IPS DF 19.7 (cell line): ENCODE measurements around the gene SMG6.

Experiments
- DNase-seq: peaks from one replicate; pipeline ENCODE4 v3.0.0-alpha.2; 2013; ENCODE audit warnings: low read depth, low spot score

The SMG6 gene

DNA sequence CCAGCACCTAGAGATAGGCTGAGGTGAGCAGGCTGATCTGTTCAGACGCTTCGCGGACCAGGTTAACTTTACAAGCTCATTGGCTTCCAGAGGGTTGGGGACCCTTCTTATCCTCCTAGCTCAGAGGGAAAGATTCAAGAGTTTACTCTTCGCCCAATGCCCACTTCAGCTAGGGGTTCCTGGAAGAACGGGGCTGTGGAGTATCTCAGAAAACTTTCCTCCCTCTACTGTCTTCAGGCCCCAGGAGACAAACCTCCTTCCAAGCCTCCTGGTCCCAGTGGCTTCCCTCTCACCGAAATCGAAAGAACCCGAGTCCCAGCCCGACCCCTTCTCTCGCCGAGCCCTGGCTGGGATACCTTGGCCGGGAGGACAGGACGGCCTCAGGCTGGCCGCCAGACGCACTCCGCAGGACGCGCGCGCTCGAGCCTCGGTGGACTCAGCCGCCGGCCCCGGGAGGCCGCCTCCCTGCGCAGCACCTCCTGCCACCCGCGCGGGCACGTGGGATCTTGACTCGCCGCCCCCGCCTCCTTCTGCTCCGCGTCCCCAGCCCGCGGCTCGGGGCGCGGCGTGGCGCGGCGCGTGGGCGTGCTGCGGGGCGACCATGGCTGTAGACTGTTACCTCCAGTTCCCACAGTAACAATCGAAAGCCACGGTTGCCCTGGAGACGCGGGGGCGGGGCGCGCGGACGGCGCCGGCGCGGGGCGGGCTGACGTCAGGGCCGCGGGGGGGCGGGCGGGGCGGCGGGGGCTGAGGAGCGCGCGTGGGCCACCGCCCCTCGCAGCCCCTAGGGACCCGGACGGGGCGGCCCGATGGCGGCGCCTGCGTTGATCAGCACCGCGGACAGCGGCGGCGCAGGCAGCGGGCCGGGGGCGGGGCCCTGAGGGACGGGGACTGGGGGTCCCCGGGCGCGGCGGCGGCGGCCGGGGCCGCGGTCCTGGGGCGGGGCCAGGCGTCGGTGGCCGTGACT is 254.0 kb downstream of the SMG6 start:
- DNase-seq = no peak

DNA sequence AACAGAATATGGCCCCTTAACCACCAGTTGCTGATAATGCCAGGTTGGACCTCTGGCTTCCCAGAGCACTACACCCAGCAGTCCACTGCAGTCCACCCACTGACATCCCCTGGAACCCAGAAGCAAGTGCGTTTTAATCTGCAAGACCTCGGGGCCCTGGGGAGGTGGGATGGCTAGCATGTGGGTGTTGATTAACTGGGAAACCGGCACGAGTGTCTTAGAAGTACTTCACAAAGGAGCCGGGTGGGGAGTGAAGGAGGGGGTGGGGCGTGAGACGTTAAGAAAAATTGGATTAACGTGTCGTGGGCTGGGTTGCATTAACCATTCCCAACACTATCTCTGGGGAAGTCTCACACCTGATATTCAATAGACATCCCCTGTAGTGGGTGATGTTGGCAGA is 254.8 kb downstream of the SMG6 start:
- no peak for DNase-seq

DNA sequence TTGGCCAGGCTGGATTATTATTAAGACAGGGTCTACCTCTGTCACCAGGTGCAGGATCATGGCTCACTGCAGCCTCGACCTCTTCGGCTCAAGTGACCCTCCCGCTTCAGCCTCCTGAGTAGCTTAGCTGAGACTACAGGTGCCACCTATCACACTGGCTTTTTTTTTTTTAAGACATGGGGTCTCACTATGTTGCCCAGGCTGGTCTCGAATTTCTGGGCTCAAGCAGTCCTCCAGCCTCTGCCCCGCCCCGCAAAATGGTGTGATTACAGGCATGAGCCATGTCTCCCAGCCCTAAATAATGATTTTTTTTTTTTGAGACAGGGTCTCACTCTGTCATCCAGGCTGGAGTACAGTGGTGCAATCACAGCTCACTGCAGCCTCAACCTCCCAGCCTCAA is 256.0 kb downstream of the SMG6 start:
- DNase-seq = no peak

DNA sequence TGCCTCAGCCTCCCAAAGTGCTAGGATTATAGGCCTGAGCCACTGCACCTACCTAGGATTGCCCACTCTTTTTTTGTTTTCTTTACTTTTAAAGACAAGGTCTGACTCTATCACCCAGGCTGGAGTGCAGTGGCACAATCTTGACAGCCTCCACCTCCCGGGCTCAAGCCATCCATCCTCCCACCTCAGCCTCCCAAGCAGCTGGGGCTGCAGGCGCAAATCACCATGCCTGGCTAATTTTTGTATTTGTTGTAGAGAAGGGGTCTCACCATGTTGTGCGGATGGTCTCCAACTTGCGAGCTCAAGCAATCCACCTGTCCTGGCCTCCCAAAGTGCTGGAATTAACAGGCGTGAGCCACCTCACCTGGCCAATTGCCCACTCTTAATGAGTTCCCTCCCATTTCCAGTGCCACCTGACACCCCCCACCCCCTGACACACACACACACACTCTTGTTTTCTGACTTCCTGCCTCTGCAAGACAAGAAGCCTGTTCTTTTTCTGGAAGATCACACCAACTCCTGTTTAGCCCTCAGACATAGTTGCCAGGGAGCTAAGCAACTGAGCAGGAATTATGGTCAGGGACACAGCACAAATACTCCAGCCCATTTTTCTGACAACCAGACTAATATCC is 259.2 kb downstream of the SMG6 start:
- no peak for DNase-seq

DNA sequence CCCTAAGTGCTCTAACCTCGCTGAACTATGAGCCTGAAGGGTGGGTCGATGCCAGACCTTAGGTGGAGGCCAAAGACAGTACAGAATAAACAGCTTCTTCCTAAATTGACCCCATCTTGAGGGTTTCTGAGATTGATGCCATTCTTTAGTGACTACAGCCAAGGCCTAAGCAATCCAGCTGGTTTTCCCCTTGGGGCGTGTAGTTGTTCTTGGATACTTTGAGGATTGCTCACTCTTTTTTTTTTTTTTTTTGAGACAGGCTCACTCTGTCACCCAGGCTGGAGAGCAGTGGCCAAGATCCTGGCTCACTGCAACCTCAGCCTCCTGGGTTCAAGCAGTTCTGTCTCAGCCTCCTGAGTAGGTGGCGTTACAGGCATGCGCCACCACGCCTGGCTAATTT is 259.8 kb downstream of the SMG6 start:
- DNase-seq = no peak

DNA sequence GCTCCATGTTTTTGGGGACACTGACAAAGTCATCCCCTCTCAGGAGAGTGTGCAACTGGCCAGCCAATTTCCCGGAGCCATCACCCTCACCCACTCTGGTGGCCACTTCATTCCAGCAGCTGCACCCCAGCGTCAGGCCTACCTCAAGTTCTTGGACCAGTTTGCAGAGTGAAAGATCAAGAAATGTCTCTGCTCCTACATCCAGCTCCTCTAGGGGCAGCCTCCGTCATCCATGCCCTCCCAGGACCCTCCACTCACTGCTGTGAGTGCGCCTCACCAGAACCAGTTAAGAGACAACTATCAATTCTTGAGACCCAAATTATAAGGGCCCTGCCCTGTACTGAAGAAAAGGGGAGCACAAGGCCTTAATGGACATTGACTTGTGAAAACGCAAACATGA is 260.7 kb downstream of the SMG6 start:
- no peak for DNase-seq

DNA sequence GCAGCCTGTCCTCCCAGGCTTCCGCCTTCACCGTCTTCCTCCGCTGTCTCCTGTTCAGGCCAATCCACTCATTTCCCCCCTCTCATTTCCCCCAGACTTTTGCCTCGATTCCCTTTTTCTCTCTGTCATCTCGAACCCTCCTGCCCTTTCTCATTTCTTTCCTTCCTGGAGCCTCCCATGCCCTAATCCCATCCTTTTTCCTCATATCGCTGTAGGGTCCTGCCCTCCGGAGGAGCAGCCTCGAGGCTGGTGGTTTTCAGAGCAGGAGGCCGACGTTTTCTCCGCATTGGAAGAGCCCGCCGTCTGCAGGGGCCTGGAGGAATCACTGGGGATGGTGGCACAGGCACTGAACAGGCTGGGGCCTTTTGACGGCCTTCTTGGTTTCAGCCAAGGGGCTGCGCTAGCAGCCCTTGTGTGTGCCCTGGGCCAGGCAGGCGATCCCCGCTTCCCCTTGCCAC is 261.2 kb downstream of the SMG6 start:
- no peak for DNase-seq

DNA sequence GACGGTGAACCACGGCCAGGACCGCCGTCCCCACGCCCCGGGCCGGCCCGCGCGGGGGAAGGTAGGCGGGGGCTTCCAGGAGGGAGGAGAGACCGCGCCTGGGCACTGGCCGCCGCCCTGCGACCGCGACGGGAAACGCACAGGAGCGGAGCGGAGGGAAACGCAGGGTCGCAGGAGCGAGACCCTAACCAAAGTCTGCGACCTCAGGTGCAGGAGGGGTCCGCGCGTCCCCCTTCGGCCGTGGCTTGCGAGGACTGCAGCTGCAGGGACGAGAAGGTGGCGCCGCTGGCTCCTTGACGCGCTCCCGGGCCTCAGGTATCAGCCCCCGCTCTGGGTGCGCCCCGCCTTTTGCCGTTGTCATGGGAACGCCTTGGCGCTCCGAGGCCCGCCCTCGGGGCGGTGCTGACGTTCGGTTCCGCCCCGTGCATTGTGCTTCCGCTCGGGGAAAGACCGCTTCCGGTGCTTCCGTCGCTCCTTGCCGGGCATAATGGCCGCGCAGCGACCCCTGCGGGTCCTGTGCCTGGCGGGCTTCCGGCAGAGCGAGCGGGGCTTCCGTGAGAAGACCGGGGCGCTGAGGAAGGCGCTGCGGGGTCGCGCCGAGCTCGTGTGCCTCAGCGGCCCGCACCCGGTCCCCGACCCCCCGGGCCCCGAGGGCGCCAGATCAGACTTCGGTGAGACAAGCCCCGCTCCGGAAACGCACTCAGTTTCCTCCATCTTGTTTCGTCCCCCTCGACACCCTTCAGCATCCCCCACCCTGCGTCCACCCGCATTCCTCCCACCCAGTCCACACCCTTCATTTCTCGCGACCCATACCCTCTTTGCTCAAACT is 261.8 kb downstream of the SMG6 start, which contains the start of gene OVCA2:
Gene OVCA2 (plus strand): TSS at position 462 of the 829 bp plus-strand sequence. CDS start 26 bp downstream, at position 488.
- DNase-seq = no peak

DNA sequence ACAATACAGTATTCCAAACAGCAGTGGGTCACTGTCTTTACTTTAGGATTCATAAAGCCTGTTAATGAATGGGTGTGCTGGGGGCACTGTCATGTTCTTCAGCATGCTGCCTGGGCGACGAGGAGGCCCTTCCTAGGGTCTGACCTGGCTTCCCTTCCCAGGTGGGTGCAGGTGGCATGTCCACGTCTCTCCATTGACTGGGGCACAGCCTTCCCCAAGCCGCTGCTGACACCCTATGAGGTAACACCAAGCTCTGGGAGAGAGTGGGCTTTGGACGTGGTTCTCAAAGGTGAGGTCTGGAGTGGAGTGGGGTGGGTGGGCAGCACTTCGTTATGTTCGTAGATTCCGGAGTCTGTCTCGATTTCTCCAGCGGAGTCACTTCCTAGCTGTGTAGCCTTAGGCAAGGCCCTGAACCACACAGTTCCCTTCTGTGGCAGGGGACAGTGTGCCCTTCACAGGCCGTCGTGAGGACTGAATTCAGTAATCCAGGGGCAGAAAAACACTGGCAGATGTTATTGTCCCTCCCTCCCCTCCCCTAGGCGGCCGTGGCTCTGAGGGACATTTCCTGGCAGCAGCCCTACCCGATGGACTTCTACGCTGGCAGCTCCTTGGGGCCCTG is 262.5 kb downstream of the SMG6 start:
- DNase-seq = no peak

DNA sequence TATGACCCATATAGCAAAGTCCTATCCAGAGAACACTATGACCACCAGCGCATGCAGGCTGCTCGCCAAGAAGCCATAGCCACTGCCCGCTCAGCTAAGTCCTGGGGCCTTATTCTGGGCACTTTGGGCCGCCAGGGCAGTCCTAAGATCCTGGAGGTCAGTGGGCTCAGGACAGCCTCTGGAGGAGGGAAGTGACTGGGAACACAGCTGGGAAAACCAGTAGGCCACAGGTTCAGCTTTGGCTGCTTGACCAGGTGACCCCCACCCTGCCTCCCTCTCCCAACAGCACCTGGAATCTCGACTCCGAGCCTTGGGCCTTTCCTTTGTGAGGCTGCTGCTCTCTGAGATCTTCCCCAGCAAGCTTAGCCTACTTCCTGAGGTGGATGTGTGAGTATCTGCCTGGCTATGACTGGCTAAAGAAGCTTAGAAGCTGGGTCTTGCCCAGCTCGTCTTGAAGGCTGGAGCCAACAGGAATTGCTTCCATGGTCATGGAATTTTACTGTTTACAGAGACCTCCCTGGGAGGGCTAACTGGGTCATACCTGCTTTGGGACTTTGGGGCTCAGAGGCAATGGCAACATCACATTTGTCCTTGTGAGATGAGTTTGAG is 263.3 kb downstream of the SMG6 start:
- no peak for DNase-seq

DNA sequence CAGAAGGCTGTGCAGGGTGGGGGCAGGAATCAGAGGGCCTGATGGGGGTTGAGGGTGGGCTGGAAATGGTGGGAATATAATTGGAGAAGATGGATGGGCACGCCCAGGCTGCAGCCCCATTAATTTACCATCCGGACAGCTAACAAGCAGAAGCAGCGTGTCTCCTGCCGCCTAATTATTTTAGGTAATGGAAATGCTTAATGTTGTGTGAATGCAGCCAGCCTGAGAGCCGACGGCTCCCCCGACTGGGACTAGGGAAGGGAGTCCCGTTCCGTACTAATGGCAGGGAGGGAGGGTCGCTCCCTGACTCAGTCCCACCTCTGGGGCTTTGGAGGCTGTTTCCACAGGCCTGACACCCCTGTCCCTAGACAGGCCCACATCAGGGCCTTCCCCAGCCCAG is 266.4 kb downstream of the SMG6 start:
- DNase-seq = no peak

DNA sequence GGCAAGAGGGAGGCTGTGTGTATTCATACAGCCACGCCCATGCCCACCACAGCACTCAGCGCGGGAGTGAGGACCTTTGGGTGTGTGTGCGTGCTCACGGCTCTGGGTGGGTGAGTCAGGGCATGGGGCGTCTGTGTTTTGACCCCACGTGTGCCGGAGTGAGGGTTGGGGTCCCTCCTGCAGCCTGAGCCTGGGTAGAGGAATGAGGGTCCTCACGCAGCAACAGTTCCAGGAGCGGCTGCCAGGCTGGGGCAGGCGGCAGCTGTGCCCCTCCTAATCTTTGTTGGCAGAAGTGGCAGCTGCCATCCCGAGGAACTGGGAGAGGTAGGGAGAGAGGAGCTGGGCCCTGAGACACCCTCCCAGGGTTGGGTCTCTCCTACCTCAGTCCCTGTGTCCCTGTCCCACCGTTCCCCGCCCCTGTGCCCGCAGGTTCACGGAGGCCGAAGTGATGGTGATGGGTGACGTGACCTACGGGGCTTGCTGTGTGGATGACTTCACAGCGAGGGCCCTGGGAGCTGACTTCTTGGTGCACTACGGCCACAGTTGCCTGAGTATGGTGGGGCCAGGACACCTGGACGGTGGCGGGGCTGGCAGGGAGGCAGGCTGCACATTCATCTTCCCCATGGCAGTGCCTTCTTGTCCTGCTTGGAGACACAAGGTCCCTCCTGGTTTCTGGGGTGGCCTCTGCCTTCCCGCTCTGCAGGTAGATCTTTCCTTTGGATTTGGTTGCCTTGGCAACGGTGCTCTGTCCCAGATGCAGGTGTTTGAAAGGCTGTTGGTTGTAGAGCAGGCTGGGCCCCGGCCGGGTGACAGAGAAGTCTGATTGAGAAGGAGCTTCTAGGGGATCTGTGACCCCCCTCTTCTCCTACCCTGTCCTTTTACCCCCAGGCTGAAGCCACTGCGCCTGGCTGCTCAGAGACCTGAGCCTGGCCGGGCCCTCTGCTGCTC is 267.8 kb downstream of the SMG6 start:
- DNase-seq = no peak

DNA sequence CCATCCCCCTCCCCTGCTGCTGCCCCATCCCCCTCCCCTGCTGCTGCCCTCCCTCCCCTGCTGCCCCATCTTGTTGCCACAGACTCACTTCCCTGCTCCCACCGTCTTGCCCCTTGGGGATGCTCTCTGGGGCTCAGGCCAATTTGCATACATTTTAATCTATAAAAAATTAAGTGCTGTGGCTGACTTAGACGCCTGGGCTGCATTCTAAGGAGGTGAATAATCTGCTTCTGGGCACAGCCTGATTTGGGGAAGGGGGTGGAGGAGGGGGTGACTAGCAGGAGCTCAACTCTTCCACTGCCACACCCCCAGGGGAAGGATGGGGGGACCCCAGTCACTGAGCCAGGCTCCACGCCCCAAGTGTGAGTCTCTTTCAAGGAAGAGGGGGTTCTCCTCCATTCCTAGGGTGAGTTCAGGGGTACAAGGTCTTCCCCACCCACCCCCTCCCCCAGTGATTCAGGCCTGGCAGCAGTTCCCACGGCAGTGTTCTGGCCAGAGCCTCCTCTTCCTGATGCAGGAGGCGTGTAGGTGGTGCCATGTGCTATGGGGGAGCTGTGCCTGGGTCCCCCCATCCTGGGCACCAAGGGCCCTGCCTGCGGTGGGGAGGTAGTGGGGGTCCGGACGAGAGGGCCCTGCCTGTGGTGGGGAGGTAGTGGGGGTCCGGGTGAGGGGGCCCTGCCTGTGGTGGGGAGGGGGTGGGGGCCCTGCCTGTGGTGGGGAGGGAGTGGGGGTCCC is 268.6 kb downstream of the SMG6 start:
- no peak for DNase-seq

DNA sequence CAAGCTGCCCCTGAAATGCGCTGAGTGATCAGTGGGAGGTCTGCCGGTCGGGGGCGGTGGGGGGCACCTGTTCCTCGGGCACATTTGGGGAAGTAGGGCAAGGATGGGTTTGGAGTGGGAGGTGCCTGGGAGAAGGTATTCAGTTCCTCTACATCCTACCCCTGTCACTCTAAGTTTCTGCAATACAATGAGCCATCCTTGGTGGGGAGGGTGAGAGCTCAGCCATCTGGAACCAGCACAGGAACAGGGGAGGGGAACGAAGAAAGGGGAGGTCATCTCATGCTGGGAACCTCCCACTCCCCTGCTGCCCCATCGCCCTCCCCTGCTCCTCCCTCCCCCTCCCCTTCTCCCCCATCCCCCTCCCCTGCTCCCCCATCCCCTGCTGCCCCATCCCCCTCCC is 269.4 kb downstream of the SMG6 start:
- DNase-seq = no peak

DNA sequence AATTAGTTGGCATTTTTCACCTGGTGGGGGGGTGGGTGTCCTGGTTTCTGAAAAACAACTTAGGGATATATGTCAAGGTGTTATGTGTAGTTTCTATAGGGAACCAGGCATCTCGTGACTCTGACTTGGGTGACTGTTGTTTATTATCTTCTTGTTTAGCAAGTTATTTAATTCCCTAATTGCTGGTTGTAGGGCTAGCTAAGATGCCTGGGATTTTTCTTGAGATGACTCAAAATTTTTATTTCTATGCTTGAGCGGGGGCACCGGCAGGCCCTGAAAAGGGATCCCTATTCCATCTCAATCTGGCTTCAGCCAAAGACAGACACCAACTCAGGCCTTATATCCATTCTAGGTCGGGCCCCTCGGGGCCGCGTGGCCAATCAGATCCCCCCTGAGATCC is 270.4 kb downstream of the SMG6 start:
- DNase-seq = no peak

DNA sequence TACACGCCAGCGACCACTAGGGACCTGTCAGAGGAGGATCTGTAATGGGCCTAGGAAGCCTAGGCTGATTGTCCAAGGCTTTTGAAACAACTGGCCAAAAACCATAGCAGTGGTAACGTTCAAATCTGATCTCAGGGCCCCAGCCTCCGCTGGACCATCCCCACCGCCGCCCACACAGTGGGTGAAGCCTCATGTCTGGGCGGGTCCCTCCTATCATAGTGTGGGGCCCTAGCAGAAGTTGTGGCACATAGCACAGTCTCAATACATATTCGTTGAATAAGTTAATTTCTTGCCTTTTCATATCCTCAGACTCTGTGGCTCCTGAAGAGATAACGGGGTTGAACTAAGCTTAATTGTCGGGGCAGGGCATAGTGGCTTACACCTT is 272.8 kb downstream of the SMG6 start:
- DNase-seq = no peak

DNA sequence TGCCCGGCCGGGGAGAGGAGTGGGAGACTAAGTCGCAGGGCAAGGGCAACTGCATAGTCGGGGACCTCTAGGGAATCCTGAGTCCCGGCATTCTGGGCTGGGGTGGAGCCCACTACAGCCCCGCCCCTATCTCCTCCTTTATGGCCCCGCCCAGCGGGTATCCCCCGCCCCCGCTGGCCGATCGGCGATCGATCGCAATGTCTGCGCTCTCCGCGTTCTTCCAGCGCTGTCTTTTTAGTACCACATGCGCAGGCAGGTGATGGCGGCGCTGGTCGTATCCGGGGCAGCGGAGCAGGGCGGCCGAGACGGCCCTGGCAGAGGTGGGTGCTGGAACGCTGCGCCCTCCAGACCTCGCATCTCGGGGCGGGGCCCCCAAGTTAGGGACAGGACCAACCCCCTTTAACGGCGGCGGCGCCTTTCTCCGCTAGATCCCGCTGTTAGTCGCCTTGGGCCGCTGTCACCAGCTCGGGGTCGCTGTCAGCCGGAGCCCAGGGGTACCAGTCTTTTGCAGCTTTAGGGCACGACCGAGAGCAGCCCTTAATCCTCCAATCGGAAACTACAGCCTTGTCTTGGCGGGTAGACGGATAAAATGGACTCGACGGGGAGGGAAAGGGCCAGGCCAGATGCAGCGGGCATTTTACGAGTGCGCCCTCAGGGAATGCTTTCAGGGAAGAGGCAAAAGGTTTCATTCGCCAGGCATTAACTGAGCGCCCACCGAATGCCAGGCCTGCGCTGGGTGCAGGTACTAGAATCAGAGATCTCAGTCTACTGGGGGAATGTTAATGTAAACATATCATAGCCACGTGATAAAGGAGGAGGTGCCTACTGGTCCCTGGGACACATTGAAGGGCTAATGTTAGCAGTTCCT is 273.4 kb downstream of the SMG6 start, which contains the start of gene DPH1:
Gene DPH1 (plus strand): TSS at position 243 of the 868 bp plus-strand sequence. CDS start 17 bp downstream, at position 260.
- DNase-seq = no peak

DNA sequence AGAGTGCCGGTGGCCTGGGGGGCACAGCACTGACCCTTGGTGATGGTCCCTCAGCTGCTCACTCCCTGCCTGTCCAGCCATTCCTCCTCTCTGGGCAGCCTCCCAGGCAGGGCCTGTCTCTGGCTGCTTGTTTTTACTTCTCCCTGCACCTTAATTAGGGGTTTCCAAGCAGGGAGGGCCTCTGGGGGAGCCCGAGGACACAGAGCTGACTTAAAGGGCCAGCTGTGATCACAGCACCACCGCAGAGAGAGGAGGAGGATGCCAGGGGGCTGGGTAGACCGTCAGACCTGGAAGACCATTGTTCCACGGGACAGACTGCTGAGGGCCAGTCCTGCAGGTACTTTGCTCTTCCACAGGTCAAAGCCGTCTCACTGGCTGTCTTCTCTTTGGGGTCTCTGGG is 274.8 kb downstream of the SMG6 start:
- no peak for DNase-seq
